HG02798 (cell line): Measurements from ENCODE around the gene LGI4.
A peak's percentile ranks its signal among the peaks of the same experiment; 100 is the strongest.
"Not testable (repeated sequence)": the region's sequence is repeated elsewhere in the genome, so short reads cannot be mapped to it uniquely, and the experiment has no call there.

ENCODE experiments used
- ATAC-seq: cut with Tn5 transposase; IDR thresholded peaks from one replicate; pipeline ENCODE4 v1.9.1; 2021; ENCODE audit warnings: mild to moderate bottlenecking; ENCODE audit not compliant: unreplicated experiment, poor library complexity

The LGI4 gene

GRCh38 chr19:35162471-35163326, 27.8 kb upstream of the LGI4 start:
- ATAC-seq = no peak

DNA sequence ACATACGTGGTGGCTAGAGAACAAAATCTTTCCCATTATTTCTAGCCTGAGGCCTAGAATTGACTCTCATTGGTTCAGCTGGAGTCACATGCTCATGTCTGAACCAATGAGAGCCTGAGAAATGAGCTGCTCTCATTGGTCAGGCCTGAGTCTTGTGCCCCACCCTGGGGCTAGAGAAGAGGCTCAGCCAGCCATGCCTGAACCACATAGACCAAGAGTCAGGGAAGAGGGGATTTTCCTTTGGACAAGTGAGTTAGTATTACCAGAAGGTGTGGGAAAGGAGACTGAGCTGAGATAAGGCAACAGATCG, 26.5 kb upstream of the LGI4 start:
- ATAC-seq = no peak

- no peak for ATAC-seq
Observed at GRCh38 chr19:35160629-35161433, 26.0 kb upstream of the LGI4 start.

- ATAC-seq = no peak
Observed at GRCh38 chr19:35159606-35160005, 24.7 kb upstream of the LGI4 start.

DNA sequence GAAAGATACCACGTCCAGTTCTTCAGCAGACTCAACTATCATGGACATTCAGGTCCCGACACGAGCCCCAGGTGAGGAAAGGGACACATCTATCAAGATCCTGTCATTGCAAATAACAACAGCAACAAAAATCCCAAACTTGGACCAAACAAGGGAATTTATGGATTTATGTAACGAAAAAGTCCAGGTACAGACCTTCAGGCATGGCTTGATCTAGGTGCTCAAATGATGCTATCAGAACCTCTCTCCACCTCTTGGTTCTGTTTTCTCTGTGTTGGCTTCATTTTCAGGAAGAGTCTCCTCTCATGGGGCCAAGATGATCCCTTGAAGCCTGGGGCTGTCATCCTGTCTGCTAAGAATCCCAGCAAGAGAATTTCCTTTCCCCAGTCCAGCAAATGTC, 22.6 kb upstream of the LGI4 start:
- no peak for ATAC-seq

DNA sequence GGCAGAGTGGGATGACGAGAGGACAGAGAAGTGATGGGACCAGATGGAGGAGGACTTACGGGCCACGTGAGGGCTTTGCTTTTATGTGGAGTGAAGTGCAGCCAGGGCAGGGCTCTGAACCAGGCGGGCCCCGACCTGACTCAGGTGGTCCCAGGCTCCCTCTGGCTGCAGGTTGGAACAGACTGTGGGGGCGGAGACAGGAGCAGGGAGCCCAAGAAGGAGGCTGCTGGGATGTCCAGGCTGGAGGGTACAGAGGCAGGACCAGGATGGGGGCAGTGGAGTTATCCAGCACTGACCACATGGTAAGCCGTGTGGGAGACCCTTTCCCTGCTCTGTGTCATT, 21.8 kb upstream of the LGI4 start:
- no peak for ATAC-seq

DNA sequence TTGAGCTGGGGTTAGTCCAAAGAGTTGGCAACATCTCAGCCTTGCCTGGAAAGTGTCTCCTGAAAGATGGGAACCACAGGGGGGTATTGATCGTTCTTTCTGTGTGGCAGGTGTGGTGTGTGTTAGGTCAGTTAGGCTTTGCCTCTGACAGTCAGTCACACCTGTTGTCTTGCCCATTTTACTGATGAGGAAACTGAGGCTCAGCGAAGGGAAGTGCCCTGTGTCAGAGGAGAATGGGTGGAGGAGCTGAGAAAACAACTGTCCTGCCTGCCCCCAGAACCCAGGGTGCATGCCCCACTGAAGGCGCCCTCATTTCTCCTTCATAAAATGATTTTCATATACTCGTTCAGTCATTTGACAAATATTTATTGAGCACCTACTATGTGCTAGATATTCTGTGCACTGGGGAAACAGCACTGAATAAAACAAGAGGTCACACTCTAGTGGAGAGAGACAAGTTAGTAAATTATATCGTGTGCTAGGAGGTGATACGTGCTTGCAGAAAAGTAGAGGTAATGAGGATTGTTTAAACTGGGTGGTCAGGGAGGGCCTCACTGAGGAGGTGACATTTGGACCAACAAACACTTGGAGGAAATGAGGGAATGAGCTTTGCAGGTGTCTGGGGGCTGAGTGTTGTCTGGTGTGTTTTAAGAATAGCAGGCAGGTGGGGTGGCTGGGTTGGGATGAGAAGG, 21.3 kb upstream of the LGI4 start:
- ATAC-seq = no peak

- no peak for ATAC-seq
Observed at GRCh38 chr19:35155441-35155840, 20.6 kb upstream of the LGI4 start.

GRCh38 chr19:35154525-35155406, 19.9 kb upstream of the LGI4 start, which contains the start of gene FXYD5:
Gene FXYD5, plus strand, starts transcription at chr19:35154735. Its CDS starts 816 bp downstream, at chr19:35155551.
- no peak for ATAC-seq

DNA sequence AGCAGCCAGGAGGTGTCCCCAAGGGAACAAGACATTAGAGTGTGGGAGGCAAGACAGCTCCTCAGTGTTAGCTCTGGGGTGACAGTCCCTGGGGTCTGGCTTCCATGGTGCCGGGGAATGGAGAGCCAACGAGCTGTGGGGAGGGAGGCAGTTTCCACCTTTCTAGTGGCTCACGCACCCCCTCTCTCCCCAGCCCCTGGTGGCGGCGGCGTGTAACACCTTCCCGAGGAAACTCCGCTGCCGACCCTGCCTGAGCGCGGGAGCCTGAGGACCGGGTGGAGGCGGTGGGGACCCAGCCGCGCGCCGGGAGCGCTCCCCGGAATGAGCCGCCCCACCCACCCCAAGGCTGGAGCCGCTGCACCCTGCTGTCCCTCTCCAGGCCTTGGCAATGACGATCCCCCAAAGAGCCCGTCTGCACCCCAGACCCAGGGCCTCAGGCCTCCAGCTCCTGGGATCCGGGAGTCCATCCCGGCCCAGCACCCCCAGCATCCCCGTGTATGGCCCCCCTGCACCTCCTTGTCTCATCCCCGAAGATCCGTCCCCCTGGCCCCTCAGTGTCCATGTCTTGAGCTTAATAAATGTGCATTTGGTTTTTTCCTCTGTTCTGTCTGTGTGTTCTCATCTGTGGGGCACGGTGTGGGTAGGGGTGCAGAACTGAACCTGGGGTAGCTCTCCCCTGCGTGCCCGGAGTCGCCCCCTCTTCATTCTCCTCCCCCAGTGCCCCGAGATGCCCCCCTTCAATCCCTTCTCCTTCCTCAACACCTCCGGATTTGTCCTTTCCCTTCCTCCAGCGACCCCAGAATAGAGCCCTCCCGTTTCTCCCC, 19.1 kb upstream of the LGI4 start:
- peak; percentile 44 for ATAC-seq

DNA sequence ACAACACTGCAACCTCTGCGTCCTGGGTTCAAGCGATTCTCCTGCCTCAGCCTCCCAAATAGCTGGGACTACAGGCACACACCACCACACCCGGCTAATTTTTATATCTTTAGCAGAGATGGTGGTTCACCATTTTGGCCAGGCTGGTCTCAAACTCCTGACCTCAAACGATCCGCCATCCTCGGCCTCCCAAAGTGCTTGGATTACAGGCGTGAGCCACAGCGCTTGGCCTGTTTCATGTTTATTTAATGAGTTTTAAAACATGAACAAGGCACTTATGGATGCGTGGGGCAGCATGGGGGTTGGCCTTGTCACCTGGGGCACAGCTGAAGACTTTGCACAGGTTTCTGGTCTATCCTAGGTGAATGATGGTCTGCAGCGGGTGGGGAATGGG, 18.3 kb upstream of the LGI4 start:
- ATAC-seq = not testable (repeated sequence)

GRCh38 chr19:35151273-35152065, 16.6 kb upstream of the LGI4 start:
- no peak for ATAC-seq

DNA sequence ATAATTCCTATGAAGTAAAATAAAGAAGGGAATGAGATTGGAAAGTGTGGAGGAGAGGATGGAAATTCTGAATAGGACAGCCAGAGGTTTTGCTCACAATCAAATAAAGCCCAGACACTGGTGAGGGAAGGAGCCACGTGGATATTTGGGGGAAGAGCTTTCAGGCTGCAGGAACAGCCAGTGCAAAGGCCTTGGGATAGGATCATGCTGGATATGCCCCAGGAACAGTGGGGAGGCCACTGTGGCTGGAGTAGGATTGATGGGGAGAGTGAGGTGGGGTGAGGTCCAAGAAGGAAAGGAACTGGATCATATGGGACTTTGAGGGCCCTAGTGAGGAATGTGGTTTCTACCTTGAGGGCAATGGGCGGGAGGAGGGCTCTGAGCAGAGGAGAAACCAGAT, 15.6 kb upstream of the LGI4 start:
- no peak for ATAC-seq

- no peak for ATAC-seq
Observed at GRCh38 chr19:35149463-35149862, 14.6 kb upstream of the LGI4 start.

DNA sequence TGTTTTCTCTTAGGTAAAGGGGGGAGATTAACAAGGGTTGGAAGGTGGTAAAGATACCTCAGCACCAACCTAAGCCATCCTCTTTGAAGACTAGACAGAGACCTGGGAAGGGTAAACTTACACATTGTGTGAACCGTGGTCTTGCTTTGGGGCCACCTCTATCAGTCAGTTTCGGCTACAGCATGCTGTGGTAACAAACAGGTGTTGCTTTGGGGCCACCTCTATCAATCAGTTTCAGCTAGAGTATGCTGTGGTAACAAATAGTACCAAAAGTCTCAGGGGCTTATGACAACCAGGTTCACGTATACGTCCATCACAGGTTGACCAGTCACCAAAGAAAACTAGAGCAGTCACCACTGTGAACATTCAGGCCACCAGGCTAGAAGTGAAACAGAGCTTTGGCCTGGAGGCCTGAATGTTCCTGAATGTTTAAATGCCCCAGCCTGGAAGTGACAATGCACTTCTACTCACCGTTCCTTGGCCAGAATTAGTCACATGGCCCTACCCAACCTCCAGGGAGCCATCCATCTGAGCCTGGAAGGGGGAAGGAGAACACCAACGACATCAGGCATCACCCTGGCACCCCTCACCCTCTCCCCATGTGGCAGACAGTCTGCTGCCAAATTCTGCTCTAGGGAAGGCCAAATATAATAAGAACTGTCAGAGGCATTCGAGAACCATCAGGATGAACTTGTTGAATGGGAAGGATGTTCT, 12.0 kb upstream of the LGI4 start:
- no peak for ATAC-seq

DNA sequence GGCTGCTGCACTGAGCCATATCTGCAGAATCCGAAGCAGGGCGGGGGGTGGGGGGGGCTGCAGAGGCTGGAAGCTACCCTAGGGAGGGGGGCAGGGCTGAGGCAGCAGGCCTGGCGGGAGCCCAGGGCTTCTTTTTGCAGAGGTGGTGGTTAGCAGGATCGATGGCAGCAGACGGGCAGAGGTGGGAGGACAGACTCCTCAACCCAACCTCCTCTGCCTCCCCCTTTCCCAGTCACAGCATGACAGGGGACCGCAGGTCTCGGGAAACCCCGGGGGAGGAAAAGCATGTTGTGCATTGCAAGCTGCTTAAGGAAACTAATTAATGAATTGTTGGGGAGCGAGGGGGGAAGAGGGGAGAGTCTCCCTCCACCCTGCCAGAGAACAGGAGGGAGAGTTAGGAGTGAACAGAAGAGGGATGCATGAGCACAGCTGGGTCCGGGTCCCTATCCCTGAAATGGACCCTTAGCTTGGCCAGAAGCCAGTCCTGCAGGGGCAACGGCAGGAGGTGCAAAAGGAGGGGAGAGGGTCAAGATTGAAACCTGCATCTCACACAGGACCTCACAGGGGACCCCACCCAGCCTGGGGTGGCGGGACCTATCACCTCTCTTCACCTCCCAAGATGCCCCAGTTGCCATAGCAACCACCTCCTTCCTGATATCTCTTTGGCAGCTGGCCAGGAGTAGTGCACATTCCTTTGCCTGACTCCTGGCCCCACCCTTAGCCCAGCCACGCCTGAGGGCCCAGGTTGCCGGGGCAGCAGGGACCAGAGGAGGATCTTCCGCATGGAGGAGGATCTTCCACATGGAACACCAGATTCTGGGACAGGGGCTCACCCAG, 10.0 kb upstream of the LGI4 start:
- no peak for ATAC-seq

- ATAC-seq = no peak
Observed at GRCh38 chr19:35144259-35144599, 9.4 kb upstream of the LGI4 start.
